Progenitor cell of endocrine pancreas (in vitro differentiated cells): ENCODE results near the gene TRIM2. TPM values are rescaled to one million over a fixed set of nuclear protein-coding genes. Genes with fewer than 3 reads are reported as not detected.
A peak's percentile ranks its signal among the peaks of the same experiment; 100 is the strongest.

Source experiments
- DNase-seq: peaks from one replicate; pipeline ENCODE4 v3.0.0; 2021; ENCODE audit warnings: low spot score; ENCODE audit not compliant: unreplicated experiment
- H3K27ac Mint-ChIP-seq: 2 replicates; pipeline ENCODE4 v1.8.0; 2021; ENCODE audit warnings: mild to moderate bottlenecking, moderate library complexity, mixed read lengths
- H3K27me3 Mint-ChIP-seq: 2 replicates; pipeline ENCODE4 v1.8.0; 2021; ENCODE audit warnings: mixed read lengths
- H3K36me3 Mint-ChIP-seq: 2 replicates; pipeline ENCODE4 v1.8.0; 2022; ENCODE audit warnings: mixed read lengths; ENCODE audit not compliant: insufficient read depth
- H3K4me1 Mint-ChIP-seq: 2 replicates; pipeline ENCODE4 v1.8.0; 2021; ENCODE audit warnings: low read depth, mixed read lengths
- H3K4me3 Mint-ChIP-seq: 2 replicates; pipeline ENCODE4 v1.8.0; 2021; ENCODE audit warnings: low read depth, mild to moderate bottlenecking, moderate library complexity, mixed read lengths
- H3K9me3 Mint-ChIP-seq: 2 replicates; pipeline ENCODE4 v1.8.0; 2021; ENCODE audit warnings: low read depth, mixed read lengths
- total RNA-seq: library from RNA; stranded (reverse); gene quantifications from 2 replicates; pipeline ENCODE4 v1.2.1, GENCODE V29; 2021
- TF ChIP-seq, protein P1 (sequence below): fragments of 200-600 bp; sonication (generic); IDR thresholded peaks from one replicate; pipeline ENCODE4 v1.5.0; 2021; ENCODE audit warnings: antibody characterized with exemption, mild to moderate bottlenecking; ENCODE audit not compliant: unreplicated experiment

TRIM2 gene
- total RNA-seq, 1 donor from 2014 or later = 59.6 TPM

- no peaks in the 10 kb centered on the region for H3K27me3 Mint-ChIP-seq
- H3K4me1 Mint-ChIP-seq = peaks cover 6% of the 10 kb centered on the region
- H3K36me3 Mint-ChIP-seq = peaks cover 12% of the 10 kb centered on the region
- TF ChIP-seq, protein P1, sequence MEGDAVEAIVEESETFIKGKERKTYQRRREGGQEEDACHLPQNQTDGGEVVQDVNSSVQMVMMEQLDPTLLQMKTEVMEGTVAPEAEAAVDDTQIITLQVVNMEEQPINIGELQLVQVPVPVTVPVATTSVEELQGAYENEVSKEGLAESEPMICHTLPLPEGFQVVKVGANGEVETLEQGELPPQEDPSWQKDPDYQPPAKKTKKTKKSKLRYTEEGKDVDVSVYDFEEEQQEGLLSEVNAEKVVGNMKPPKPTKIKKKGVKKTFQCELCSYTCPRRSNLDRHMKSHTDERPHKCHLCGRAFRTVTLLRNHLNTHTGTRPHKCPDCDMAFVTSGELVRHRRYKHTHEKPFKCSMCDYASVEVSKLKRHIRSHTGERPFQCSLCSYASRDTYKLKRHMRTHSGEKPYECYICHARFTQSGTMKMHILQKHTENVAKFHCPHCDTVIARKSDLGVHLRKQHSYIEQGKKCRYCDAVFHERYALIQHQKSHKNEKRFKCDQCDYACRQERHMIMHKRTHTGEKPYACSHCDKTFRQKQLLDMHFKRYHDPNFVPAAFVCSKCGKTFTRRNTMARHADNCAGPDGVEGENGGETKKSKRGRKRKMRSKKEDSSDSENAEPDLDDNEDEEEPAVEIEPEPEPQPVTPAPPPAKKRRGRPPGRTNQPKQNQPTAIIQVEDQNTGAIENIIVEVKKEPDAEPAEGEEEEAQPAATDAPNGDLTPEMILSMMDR = no peak
- DNase-seq = no peak
- H3K4me3 Mint-ChIP-seq = no peak overlapping the region
- H3K9me3 Mint-ChIP-seq = no peaks in the 10 kb centered on the region
- no peak overlapping the region for H3K27ac Mint-ChIP-seq
Measured at GRCh38 chr4:153335665-153336064, 131.4 kb downstream of the TRIM2 start.

DNA sequence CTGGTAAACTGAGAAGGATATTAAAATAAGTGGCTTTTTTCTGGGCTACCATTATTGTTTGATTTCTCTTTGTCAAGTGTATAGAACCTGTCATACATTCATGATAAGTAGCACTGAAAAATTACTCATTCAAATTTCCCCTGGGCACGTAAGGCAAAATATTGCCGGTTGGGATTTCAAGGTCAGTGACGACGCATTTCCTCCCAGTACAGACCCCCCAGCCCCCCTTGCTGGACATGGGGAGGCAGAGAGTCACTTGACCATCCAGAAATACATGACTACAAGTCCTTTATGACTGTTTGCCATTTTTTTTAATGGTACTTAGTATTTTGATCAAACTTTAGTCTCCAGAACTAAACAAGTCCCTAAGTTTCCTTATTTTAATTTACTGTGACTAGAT lies 133.4 kb downstream of the TRIM2 start:
- Mint-ChIP-seq H3K4me1 (peaks cover 6% of the 10 kb centered on the region), H3K9me3 (no peaks in the 10 kb centered on the region), H3K36me3 (peaks cover 7% of the 10 kb centered on the region), H3K27ac (no peak overlapping the region), H3K4me3 (no peak overlapping the region), H3K27me3 (no peaks in the 10 kb centered on the region)
- TF ChIP-seq, protein P1 = no peak
- no peak for DNase-seq

DNA sequence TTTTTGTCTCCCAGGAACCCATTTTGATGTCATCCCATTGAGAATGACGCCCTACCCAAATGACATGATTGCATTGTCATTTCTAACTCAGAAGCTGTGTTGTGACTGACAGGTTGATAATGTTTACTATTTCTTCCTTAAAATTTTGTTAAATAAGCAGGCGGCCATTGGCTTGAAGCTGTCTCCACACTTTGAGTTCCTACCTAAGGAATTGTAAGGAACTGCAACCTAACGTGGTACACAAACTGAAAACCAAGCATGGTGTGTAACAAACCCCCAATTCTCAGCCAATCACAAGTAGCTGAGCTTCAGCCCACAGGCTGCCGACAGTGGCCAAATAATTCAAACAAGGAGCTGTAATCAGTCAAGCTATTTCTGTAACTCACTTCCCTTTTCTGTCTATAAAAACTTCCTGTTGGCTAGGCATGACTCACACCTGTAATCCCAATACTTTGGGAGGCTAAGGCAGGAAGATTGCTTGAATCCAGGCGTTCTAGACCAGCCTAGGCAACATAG lies 137.4 kb downstream of the TRIM2 start:
- H3K27ac Mint-ChIP-seq = no peak overlapping the region
- H3K27me3 Mint-ChIP-seq = peaks cover 6% of the 10 kb centered on the region
- no peaks in the 10 kb centered on the region for H3K9me3 Mint-ChIP-seq
- H3K4me3 Mint-ChIP-seq = no peak overlapping the region
- no peak for DNase-seq
- TF ChIP-seq, protein P1 = no peak
- H3K4me1 Mint-ChIP-seq = peaks cover 11% of the 10 kb centered on the region
- H3K36me3 Mint-ChIP-seq = peaks cover 3% of the 10 kb centered on the region

DNA sequence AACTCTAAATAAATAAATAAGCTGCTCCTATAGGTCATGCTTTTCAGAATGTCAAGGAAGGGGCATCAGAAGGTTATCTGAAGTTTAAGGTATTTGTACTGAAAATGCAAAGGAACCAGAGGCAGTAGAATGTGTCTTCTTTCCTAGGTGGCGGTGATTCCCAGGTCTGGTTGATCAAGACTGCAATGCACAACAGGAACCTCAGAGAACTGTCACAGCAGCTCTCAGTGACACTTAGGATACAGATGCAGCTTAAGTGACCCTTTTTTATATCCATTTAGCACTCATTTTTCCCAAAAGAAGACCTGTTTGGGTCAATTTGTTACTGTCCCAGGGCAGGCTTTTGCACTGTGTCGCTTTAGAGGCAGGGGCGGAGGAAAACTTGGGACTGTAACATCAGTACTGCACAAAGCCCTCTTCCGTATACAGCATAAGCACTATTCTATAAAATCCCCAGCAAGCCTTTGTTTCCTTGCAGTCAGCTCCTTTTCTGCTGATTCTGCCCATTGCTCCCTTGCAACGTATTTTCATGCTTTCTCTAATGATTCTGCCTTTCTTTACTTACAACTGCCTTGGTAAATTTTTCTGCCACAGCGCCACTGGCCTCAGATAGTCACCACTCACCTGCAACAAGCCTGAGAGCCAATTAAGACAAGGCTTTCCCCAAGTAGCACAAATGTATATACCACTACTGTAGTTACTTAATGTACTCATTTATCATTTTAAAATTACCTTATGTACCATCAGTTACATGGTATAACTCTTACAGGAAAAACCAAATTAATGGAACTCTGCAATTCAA lies 138.7 kb downstream of the TRIM2 start:
- TF ChIP-seq, protein P1 = no peak
- Mint-ChIP-seq H3K4me3 (peak overlapping the region; percentile 29), H3K27ac (no peak overlapping the region), H3K9me3 (no peaks in the 10 kb centered on the region), H3K36me3 (peaks cover 2% of the 10 kb centered on the region), H3K4me1 (peaks cover 21% of the 10 kb centered on the region), H3K27me3 (peaks cover 12% of the 10 kb centered on the region)
- DNase-seq = no peak

DNA sequence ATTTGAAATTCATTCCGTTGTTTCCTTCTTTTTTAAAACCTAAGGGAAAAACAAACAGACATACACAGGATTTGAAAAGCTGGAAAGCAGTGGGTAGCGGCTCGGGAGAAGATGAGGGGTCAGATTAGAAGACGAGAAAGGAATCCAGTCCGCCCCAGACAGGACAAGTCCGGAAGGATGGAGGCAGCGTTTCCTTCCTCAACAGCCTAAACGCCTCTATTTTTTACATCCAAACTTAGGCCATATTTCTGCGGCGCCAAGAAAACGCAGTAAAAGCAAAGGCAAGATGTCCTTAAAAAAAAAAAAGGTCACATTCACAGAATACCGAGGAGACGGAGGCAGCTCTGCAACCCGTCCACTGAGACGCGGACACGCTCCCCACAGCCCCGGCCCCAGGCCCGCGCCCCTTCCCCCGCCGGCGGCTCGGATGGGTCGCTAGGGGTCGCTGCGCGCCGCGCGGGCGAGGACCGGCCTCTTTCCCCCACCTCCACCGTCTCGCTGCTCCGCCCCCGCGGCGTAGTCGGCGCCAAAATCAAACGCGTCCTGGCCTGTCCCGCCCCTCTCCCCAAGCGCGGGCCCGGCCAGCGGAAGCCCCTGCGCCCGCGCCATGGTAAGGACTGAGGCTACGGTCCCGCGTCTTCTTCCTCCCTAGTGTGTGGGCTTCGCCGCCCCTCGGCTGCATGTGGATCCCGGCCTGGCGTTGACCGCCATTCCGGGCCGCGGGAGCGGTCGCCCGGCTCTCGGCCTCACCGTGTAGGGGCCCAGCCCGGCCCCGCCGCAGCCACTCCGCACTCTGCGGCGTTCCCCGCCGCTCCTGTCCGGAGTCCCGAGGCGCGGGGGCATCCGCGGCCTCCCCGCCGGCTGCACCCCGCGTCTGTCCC lies 140.1 kb downstream of the TRIM2 start, which contains the start of gene MND1:
MND1 (plus strand) TSS at position 558 of the 881 bp plus-strand sequence; CDS start at position 608, 50 bp downstream.
- H3K27ac Mint-ChIP-seq = peak within 1 kb of the TSS; percentile 85
- TF ChIP-seq, protein P1 = peak; percentile 96
- H3K4me1 Mint-ChIP-seq = peaks cover 23% of the 10 kb centered on the region
- peak within 1 kb of the TSS; percentile 79 for H3K4me3 Mint-ChIP-seq
- H3K27me3 Mint-ChIP-seq = peaks cover 12% of the 10 kb centered on the region
- peak; percentile 94 for DNase-seq
- peaks cover 2% of the 10 kb centered on the region for H3K36me3 Mint-ChIP-seq
- no peaks in the 10 kb centered on the region for H3K9me3 Mint-ChIP-seq
